ENCODE measurements around the gene CFAP61. TPM values are rescaled to one million over a fixed set of nuclear protein-coding genes. Genes with fewer than 3 reads are reported as not detected.
"Not testable (repeated sequence)": the region's sequence is repeated elsewhere in the genome, so short reads cannot be mapped to it uniquely, and the experiment has no call there.

The CFAP61 gene
- total RNA-seq, 3 donors from 2014 or later = 0.33 to 2.4 (median 0.59) TPM

GRCh38 chr20:20342066-20342465, 289.7 kb downstream of the CFAP61 start:
- Histone ChIP-seq H3K36me3 (no peaks in the 10 kb centered on the region), H3K4me3 (no peak overlapping the region), H3K4me1 (no peaks in the 10 kb centered on the region), H3K27me3 (peaks cover 0 to 7% of the 10 kb centered on the region in 2 donors), H3K27ac (no peak overlapping the region), H3K9me3 (no peaks in the 10 kb centered on the region)
- no peak for DNase-seq (ENCODE audit: low spot score in 2 of 2)
- intact Hi-C loops (cut with DNase I; ENCODE audit: low total_unique reads) = no loop called here
- no peak for TF ChIP-seq POLR2AphosphoS5 (IDR thresholded peaks at IDR 0.05)
- no peak for TF ChIP-seq CTCF (IDR thresholded peaks at IDR 0.05)
- no peak for TF ChIP-seq POLR2A (IDR thresholded peaks at IDR 0.05)

GRCh38 chr20:20343932-20344331, 291.6 kb downstream of the CFAP61 start:
- H3K36me3 ChIP-seq = no peaks in the 10 kb centered on the region
- peaks cover 4 to 15% of the 10 kb centered on the region in 2 donors for H3K9me3 ChIP-seq
- H3K27ac ChIP-seq = no peak overlapping the region
- intact Hi-C loops (cut with DNase I; ENCODE audit: low total_unique reads) = no loop called here
- H3K4me1 ChIP-seq = no peaks in the 10 kb centered on the region
- DNase-seq (ENCODE audit: low spot score in 2 of 2) = no peak
- H3K27me3 ChIP-seq = peaks cover 0 to 7% of the 10 kb centered on the region in 2 donors
- TF ChIP-seq CTCF (IDR thresholded peaks at IDR 0.05) (no peak), POLR2A (IDR thresholded peaks at IDR 0.05) (no peak), POLR2AphosphoS5 (IDR thresholded peaks at IDR 0.05) (no peak)
- H3K4me3 ChIP-seq = no peak overlapping the region

GRCh38 chr20:20344476-20344875, 292.1 kb downstream of the CFAP61 start:
- intact Hi-C loops (cut with DNase I; ENCODE audit: low total_unique reads) = no loop called here
- Histone ChIP-seq H3K4me1 (no peaks in the 10 kb centered on the region), H3K36me3 (no peaks in the 10 kb centered on the region), H3K9me3 (peaks cover 4 to 19% of the 10 kb centered on the region in 2 donors), H3K4me3 (no peak overlapping the region), H3K27ac (no peak overlapping the region), H3K27me3 (peaks cover 0 to 7% of the 10 kb centered on the region in 2 donors)
- no peak for DNase-seq (ENCODE audit: low spot score in 2 of 2)
- TF ChIP-seq POLR2A (IDR thresholded peaks at IDR 0.05) = no peak
- no peak for TF ChIP-seq POLR2AphosphoS5 (IDR thresholded peaks at IDR 0.05)
- no peak for TF ChIP-seq CTCF (IDR thresholded peaks at IDR 0.05)

- no peak for DNase-seq (ENCODE audit: low spot score in 2 of 2)
- Histone ChIP-seq H3K4me1 (no peaks in the 10 kb centered on the region), H3K4me3 (no peak overlapping the region), H3K36me3 (no peaks in the 10 kb centered on the region), H3K9me3 (peaks cover 0 to 15% of the 10 kb centered on the region in 2 donors), H3K27me3 (no peaks in the 10 kb centered on the region), H3K27ac (no peak overlapping the region)
- no peak for TF ChIP-seq POLR2A (IDR thresholded peaks at IDR 0.05)
- TF ChIP-seq POLR2AphosphoS5 (IDR thresholded peaks at IDR 0.05) = no peak
- intact Hi-C loops (cut with DNase I; ENCODE audit: low total_unique reads) = no loop called here
These were observed 301.2 kb downstream of the CFAP61 start for GRCh38 chr20:20353576-20353975.

- H3K27me3 ChIP-seq; H3K36me3 ChIP-seq; intact Hi-C loops (cut with DNase I; ENCODE audit: low total_unique reads); H3K4me3 ChIP-seq; H3K4me1 ChIP-seq; DNase-seq (ENCODE audit: low spot score in 2 of 2); H3K9me3 ChIP-seq; H3K27ac ChIP-seq: not testable (repeated sequence)
These were observed 303.2 kb downstream of the CFAP61 start for GRCh38 chr20:20355503-20355902.

GRCh38 chr20:20358801-20359200, 306.5 kb downstream of the CFAP61 start:
- H3K27me3 ChIP-seq = peaks cover 0 to 36% of the 10 kb centered on the region in 2 donors
- DNase-seq (ENCODE audit: low spot score in 2 of 2) = no peak

More at GRCh38 chr20:20358801-20359200, 306.5 kb downstream of the CFAP61 start:
- Histone ChIP-seq H3K4me1 (no peaks in the 10 kb centered on the region), H3K27ac (no peak overlapping the region), H3K36me3 (no peaks in the 10 kb centered on the region), H3K9me3 (no peaks in the 10 kb centered on the region), H3K4me3 (no peak overlapping the region)
- no peak for TF ChIP-seq CTCF (IDR thresholded peaks at IDR 0.05)
- TF ChIP-seq POLR2A (IDR thresholded peaks at IDR 0.05) = no peak
- no peak for TF ChIP-seq POLR2AphosphoS5 (IDR thresholded peaks at IDR 0.05)
- intact Hi-C loops (cut with DNase I; ENCODE audit: low total_unique reads) = no loop called here

Measured in breast epithelium (tissue), 4 donors.